Endothelial cell of umbilical vein (primary cell): ENCODE data around the gene CARS1. TPM values are rescaled to one million over a fixed set of nuclear protein-coding genes. Genes with fewer than 3 reads are reported as not detected.
A peak's percentile ranks its signal among the peaks of the same experiment; 100 is the strongest.

Experiments
- BruUV-seq: library from RNA; stranded (reverse); fragments of 400-500 nt; replicated peaks from 2 replicates; lab custom pipeline; 2021; lab: Mats Ljungman, UMichigan
- CTCF ChIA-PET: fragments of 300-600, 350-600 bp; sonication (Branson Sonifier 250); formaldehyde crosslinking; loops from one replicate; lab custom pipeline; 2021; ENCODE audit warnings: antibody characterized with exemption, inconsistent platforms; lab: Charles Lee
- POLR2A ChIA-PET: fragments of 300-600, 350-600 bp; sonication (Branson Sonifier 250); formaldehyde crosslinking; loops from one replicate; lab custom pipeline; 2021; ENCODE audit warnings: antibody characterized with exemption, inconsistent platforms; lab: Charles Lee
- DNase-seq: peaks from one replicate; pipeline ENCODE4 v3.0.0-alpha.2; 2011; ENCODE audit warnings: low read depth, low spot score
- FAIRE-seq: peaks from 2 replicates; lab custom pipeline; 2011; peaks lifted over from hg19 to GRCh38; lab: Jason Lieb, UNC
- H2AFZ ChIP-seq: 2 replicates; pipeline ENCODE4 v1.6.0; 2012; ENCODE audit warnings: low read depth, low read length, control low read depth, inconsistent platforms
- H3K27ac ChIP-seq: 2 replicates; pipeline ENCODE4 v1.5.1; 2011; ENCODE audit warnings: low read depth, mild to moderate bottlenecking, control low read depth, low read length, moderate library complexity; ENCODE audit not compliant: insufficient read depth
- H3K27me3 ChIP-seq, 2 experiments: 2 replicates each; pipeline versions ENCODE4 v1.6.0 to v1.6.1; 2011; ENCODE audit warnings: low read length in 2 of 2, mixed read lengths in 1 of 2; ENCODE audit not compliant: control insufficient read depth in 2 of 2, insufficient read depth in 2 of 2
- H3K36me3 ChIP-seq, 2 experiments: 2 replicates in 1 of 2; 3 replicates in 1 of 2; pipeline ENCODE4 v1.5.1; 2011; ENCODE audit warnings: low read length in 2 of 2, mild to moderate bottlenecking in 1 of 2, moderate library complexity in 1 of 2; ENCODE audit not compliant: control insufficient read depth in 2 of 2, insufficient read depth in 2 of 2; ENCODE audit errors: extremely low read depth in 1 of 2
- H3K4me1 ChIP-seq: 3 replicates; pipeline ENCODE4 v1.5.1; 2011; ENCODE audit warnings: mild to moderate bottlenecking, low read length; ENCODE audit not compliant: control insufficient read depth, insufficient read depth; ENCODE audit errors: extremely low read depth
- H3K4me2 ChIP-seq: 2 replicates; pipeline ENCODE4 v1.6.1; 2011; ENCODE audit warnings: low read length, control low read depth, mixed read lengths; ENCODE audit not compliant: insufficient read depth
- H3K4me3 ChIP-seq, 3 experiments: fragments of 200-600 bp in 1 of 3; sonication (generic), shearing (Covaris generic) in 1 of 3; replicated peaks in 1 of 3; 2 replicates each; pipeline ENCODE4 v1.5.1; 2011 to 2016; ENCODE audit warnings: control low read depth in 3 of 3, low read length in 3 of 3, mild to moderate bottlenecking in 2 of 3, inconsistent platforms in 1 of 3, low read depth in 1 of 3, moderate library complexity in 1 of 3; ENCODE audit not compliant: insufficient read depth in 1 of 3
- H3K79me2 ChIP-seq: 2 replicates; pipeline ENCODE4 v1.6.0; 2012; ENCODE audit warnings: low read length, inconsistent platforms; ENCODE audit not compliant: control insufficient read depth, insufficient read depth
- H3K9ac ChIP-seq: replicated peaks from 2 replicates; pipeline ENCODE3; 2011; ENCODE audit warnings: low read length, control low read depth; ENCODE audit not compliant: insufficient read depth; ENCODE audit errors: extremely low read depth
- H3K9me1 ChIP-seq: replicated peaks from 3 replicates; pipeline ENCODE4 v1.6.0; 2011; ENCODE audit warnings: mild to moderate bottlenecking, low read length; ENCODE audit not compliant: control insufficient read depth, insufficient read depth; ENCODE audit errors: extremely low read depth
- H3K9me3 ChIP-seq: replicated peaks from 2 replicates; pipeline ENCODE4 v1.5.1; 2012; ENCODE audit warnings: low read length, inconsistent platforms; ENCODE audit not compliant: control insufficient read depth, insufficient read depth
- H4K20me1 ChIP-seq: replicated peaks from 2 replicates; pipeline ENCODE3; 2011; ENCODE audit warnings: mild to moderate bottlenecking, low read length; ENCODE audit not compliant: control insufficient read depth, insufficient read depth; ENCODE audit errors: extremely low read depth
- EZH2 ChIP-seq: IDR thresholded peaks from 2 replicates; pipeline ENCODE4 v1.6.1; 2012; ENCODE audit warnings: borderline replicate concordance, low read depth, mild to moderate bottlenecking, moderate library complexity, low read length, inconsistent platforms; ENCODE audit not compliant: severe bottlenecking
- FOS ChIP-seq: IDR thresholded peaks from 2 replicates; pipeline ENCODE4 v1.6.1; 2011; ENCODE audit warnings: mild to moderate bottlenecking, low read length, moderate library complexity, borderline replicate concordance; ENCODE audit not compliant: insufficient read depth
- GATA2 ChIP-seq: IDR thresholded peaks from 2 replicates; pipeline ENCODE4 v1.7.0; 2011; ENCODE audit warnings: low read depth, mild to moderate bottlenecking, moderate library complexity, mixed read lengths, low read length; ENCODE audit not compliant: insufficient read length, insufficient read depth
- JUN ChIP-seq: IDR thresholded peaks from 2 replicates; pipeline ENCODE4 v1.6.1; 2011; ENCODE audit warnings: borderline replicate concordance, low read depth; ENCODE audit not compliant: insufficient read length, insufficient read depth
- MYC ChIP-seq: IDR thresholded peaks from one replicate; pipeline ENCODE4 v1.6.1; 2011; ENCODE audit warnings: mild to moderate bottlenecking, low read depth, low read length
- POLR2A ChIP-seq: IDR thresholded peaks from 2 replicates; pipeline ENCODE4 v1.6.1; 2012; ENCODE audit warnings: low read depth, mild to moderate bottlenecking, control low read depth, low read length
- POLR2AphosphoS5 ChIP-seq: IDR thresholded peaks from 2 replicates; pipeline ENCODE4 v1.6.1; 2012; ENCODE audit warnings: low read depth, mild to moderate bottlenecking, control low read depth, low read length, moderate library complexity; ENCODE audit not compliant: insufficient read depth
- dilution Hi-C: fragments of 300-500 bp; cut with MboI; formaldehyde crosslinking; loops from one replicate; pipeline ENCODE4 v1.15.0; 2019; ENCODE audit warnings: low sequenced_read_pairs; ENCODE audit not compliant: extremely low pct_ligation_motif_present
- intact Hi-C: fragments of 100-400 bp; cut with micrococcal nuclease; formaldehyde crosslinking; loops from one replicate; pipeline ENCODE4 v1.10.0; 2022
- polyA plus RNA-seq, 4 experiments: library from polyadenylated mRNA; depleted of rRNA in 3 of 4; stranded (reverse) in 3 of 4; unstranded in 1 of 4; fragments of >200 nt; gene quantifications; 2 replicates each; pipeline versions ENCODE4 v1.2.1 to v1.2.3, GENCODE V29; 2011 to 2012; ENCODE audit warnings: missing spikeins in 1 of 4
- total RNA-seq: library from RNA; stranded (reverse); gene quantifications from 2 replicates; pipeline ENCODE4 v1.2.3, GENCODE V29; 2021
- TF ChIP-seq, protein P1 (sequence below): IDR thresholded peaks from 2 replicates; pipeline ENCODE4 v1.6.1; 2011; ENCODE audit not compliant: insufficient read depth, insufficient read length
- TF ChIP-seq, protein P2 (sequence below), 2 donors: IDR thresholded peaks; 1 replicate in 1 of 2; 2 replicates in 1 of 2; pipeline ENCODE4 v1.5.1; 2011; ENCODE audit warnings: low read length in 2 of 2, mild to moderate bottlenecking in 2 of 2, moderate library complexity in 2 of 2, control low read depth in 1 of 2, inconsistent platforms in 1 of 2, low read depth in 1 of 2; ENCODE audit not compliant: insufficient read depth in 1 of 2; ENCODE audit errors: extremely low read depth in 1 of 2

CARS1 gene
- total and polyA plus RNA-seq, 2 donors (not counting 3 experiments of a cell fraction or from before 2014, with no cell fraction given): 43.5 to 66.2 TPM

DNA sequence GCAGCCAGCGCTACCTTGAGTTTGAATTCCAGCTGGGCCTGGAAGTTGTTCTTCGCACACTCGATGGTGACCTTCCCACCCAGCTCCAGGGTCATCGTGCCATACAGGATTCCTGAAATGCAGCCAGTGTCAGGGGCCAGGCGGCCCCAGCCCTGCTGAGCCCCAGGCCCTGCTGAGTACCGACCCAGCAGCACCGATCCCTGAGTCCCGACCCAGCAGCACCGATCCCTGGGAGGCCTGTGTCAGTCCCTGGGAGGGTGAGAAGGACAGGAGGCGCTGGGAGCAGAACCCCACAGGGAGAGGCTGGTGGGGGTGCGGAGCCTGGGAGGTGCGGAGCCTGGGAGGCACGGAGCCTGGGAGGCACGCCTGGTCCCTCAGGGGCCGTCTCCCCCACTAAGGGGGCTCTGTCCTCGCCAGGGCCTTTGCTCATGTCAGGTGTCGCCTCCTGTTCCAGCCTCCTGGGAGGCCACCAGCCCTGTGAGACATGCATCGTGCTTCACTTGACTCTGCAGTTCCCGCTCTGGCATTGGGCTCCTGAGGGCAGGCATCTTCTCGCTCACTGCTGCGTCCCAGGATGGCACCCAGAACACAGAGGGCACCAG, 37.1 kb upstream of the CARS1 start:
- no peak for TF ChIP-seq GATA2
- TF ChIP-seq MYC: no peak
- TF ChIP-seq EZH2: no peak
- TF ChIP-seq, protein P1, sequence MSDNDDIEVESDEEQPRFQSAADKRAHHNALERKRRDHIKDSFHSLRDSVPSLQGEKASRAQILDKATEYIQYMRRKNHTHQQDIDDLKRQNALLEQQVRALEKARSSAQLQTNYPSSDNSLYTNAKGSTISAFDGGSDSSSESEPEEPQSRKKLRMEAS: no peak
- TF ChIP-seq POLR2AphosphoS5: no peak
- TF ChIP-seq JUN: no peak
- TF ChIP-seq, protein P2, sequence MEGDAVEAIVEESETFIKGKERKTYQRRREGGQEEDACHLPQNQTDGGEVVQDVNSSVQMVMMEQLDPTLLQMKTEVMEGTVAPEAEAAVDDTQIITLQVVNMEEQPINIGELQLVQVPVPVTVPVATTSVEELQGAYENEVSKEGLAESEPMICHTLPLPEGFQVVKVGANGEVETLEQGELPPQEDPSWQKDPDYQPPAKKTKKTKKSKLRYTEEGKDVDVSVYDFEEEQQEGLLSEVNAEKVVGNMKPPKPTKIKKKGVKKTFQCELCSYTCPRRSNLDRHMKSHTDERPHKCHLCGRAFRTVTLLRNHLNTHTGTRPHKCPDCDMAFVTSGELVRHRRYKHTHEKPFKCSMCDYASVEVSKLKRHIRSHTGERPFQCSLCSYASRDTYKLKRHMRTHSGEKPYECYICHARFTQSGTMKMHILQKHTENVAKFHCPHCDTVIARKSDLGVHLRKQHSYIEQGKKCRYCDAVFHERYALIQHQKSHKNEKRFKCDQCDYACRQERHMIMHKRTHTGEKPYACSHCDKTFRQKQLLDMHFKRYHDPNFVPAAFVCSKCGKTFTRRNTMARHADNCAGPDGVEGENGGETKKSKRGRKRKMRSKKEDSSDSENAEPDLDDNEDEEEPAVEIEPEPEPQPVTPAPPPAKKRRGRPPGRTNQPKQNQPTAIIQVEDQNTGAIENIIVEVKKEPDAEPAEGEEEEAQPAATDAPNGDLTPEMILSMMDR (IDR thresholded peaks at IDR 0.05; ENCODE audit: extremely low read depth in 1 of 2, insufficient read depth in 1 of 2, low read depth in 1 of 2, low read length in 2 of 2): no peak
- no peak for TF ChIP-seq POLR2A
- no peak for TF ChIP-seq FOS
- no peak for FAIRE-seq

More for the DNA sequence above, 37.1 kb upstream of the CARS1 start:
- Histone ChIP-seq H4K20me1 (no peaks in the 10 kb centered on the region), H3K27ac (peak overlapping the region; percentile 100), H3K79me2 (no peaks in the 10 kb centered on the region), H3K4me3 (no peak overlapping the region), H3K9me1 (no peaks in the 10 kb centered on the region), H3K9me3 (no peaks in the 10 kb centered on the region), H3K9ac (peak overlapping the region; percentile 80), H3K27me3 (no peaks in the 10 kb centered on the region), H3K36me3 (no peaks in the 10 kb centered on the region), H2AFZ (no peak overlapping the region), H3K4me2 (no peak overlapping the region), H3K4me1 (peaks cover 24% of the 10 kb centered on the region)
- DNase-seq: no peak
- POLR2A ChIA-PET: no interaction called here
- dilution Hi-C loops: no loop called here
- intact Hi-C loops: loop anchor here (1.0 to 10.0 kb wide), 2 partner anchors 40 to 560 kb away; no protein-coding TSS in a partner anchor
- CTCF ChIA-PET: interaction anchor here (0.9 to 1.7 kb wide), 12 partner anchors 9 to 314 kb away, joined by 3 to 11 read pairs (median 5); partner anchors contain the start of gene OSBPL5
- no TSS peak for BruUV-seq
